K562 (cell line): ENCODE results near the gene HAPSTR1.

Source experiments
- ARNT ChIP-seq, 2 experiments: fragments of 450-650 bp; IDR thresholded peaks; 2 replicates each; pipeline ENCODE4 v1.6.1; 2016; ENCODE audit warnings: mild to moderate bottlenecking in 1 of 2
- CEBPB ChIP-seq: fragments of 450-650 bp; IDR thresholded peaks from 2 replicates; pipeline ENCODE4 v1.6.1; 2016; ENCODE audit warnings: missing genetic modification characterization, missing compliant biosample characterization
- ELF4 ChIP-seq: fragments of 450-650 bp; formaldehyde crosslinking; IDR thresholded peaks from 2 replicates; pipeline ENCODE4 v1.4.0; 2022; ENCODE audit warnings: missing genetic modification characterization
- GATA2 ChIP-seq: sonication (generic); formaldehyde crosslinking; IDR thresholded peaks from 2 replicates; pipeline ENCODE4 v1.4.0; 2020; ENCODE audit warnings: mild to moderate bottlenecking, missing genetic modification reagents
- NCOA4 ChIP-seq: fragments of 450-650 bp; IDR thresholded peaks from 2 replicates; pipeline ENCODE4 v1.6.1; 2018; ENCODE audit warnings: mild to moderate bottlenecking; ENCODE audit not compliant: partially characterized antibody
- RAD21 ChIP-seq, 2 experiments: fragments of 250-450 bp in 1 of 2; fragments of 450-650 bp in 1 of 2; sonication (Bioruptor Pico) in 1 of 2; formaldehyde crosslinking in 1 of 2; IDR thresholded peaks in 1 of 2; conservative IDR thresholded peaks in 1 of 2; 2 replicates each; pipeline versions ENCODE4 v1.4.0 to v1.8.0; 2020 to 2022; ENCODE audit warnings: mild to moderate bottlenecking in 2 of 2, moderate library complexity in 1 of 2
- TCF7 ChIP-seq: sonication (generic); IDR thresholded peaks from 2 replicates; pipeline ENCODE4 v1.6.1; 2016; ENCODE audit warnings: antibody characterized with exemption, borderline replicate concordance
- ZNF174 ChIP-seq: fragments of 250-450 bp; sonication (Bioruptor Pico); IDR thresholded peaks from 2 replicates; pipeline ENCODE4 v1.4.0; 2020; ENCODE audit warnings: mild to moderate bottlenecking
- ZNF232 ChIP-seq: sonication (generic); formaldehyde crosslinking; IDR thresholded peaks from 2 replicates; pipeline ENCODE4 v1.8.0; 2022; ENCODE audit warnings: mild to moderate bottlenecking, missing genetic modification reagents
- TF ChIP-seq, protein P1 (sequence below): sonication (generic); formaldehyde crosslinking; IDR thresholded peaks from 2 replicates; pipeline ENCODE4 v1.8.0; 2022; ENCODE audit warnings: missing genetic modification reagents, mild to moderate bottlenecking, borderline replicate concordance
- TF ChIP-seq, protein P2 (sequence below), 2 experiments: IDR thresholded peaks; 2 replicates each; pipeline ENCODE4 v1.6.1; 2011; ENCODE audit warnings: borderline replicate concordance in 1 of 2, control low read depth in 1 of 2, low read depth in 1 of 2, low read length in 1 of 2, mild to moderate bottlenecking in 1 of 2, mixed read lengths in 1 of 2, moderate library complexity in 1 of 2; ENCODE audit not compliant: insufficient read depth in 1 of 2, insufficient read length in 1 of 2, poor library complexity in 1 of 2, severe bottlenecking in 1 of 2; ENCODE audit errors: extremely low read depth in 1 of 2
- TF ChIP-seq, protein P3 (sequence below): fragments of 250-450 bp; sonication (Bioruptor Pico); IDR thresholded peaks from 2 replicates; pipeline ENCODE4 v1.8.0; 2022; ENCODE audit warnings: inconsistent platforms, mild to moderate bottlenecking, moderate library complexity, borderline replicate concordance
- TF ChIP-seq, protein P4 (sequence below): fragments of 250-450 bp; sonication (Bioruptor Pico); IDR thresholded peaks from 2 replicates; pipeline ENCODE4 v1.5.0; 2021
- TF ChIP-seq, protein P5 (sequence below), 3 experiments: IDR thresholded peaks in 2 of 3; conservative IDR thresholded peaks in 1 of 3; 2 replicates each; pipeline ENCODE4 v1.5.1; 2011 to 2012; ENCODE audit warnings: low read length in 3 of 3, mild to moderate bottlenecking in 3 of 3, control low read depth in 2 of 3, improper control_type of control experiment in 1 of 3, inconsistent platforms in 1 of 3, low read depth in 1 of 3, mixed read lengths in 1 of 3, moderate library complexity in 1 of 3; ENCODE audit not compliant: insufficient read depth in 2 of 3

DNA sequence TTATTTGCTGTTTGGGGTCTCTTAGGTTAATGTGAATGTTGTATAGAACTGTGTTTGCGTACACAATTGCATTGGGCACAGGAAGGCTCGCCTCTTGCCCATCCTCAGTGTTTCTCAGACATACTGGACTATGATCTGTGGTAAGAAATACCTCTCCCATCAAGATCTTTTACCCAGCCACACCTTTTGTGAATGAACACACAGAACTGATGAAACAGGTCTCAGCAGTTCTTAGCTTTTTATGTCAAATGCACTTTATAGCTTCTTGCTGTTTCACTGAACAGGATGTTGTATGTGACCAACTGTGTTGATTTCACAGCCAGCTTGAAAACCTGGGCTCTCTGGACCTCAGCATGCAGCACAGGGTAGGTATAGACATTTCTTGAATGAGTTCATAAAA is 31.5 kb downstream of the HAPSTR1 start:
- TF ChIP-seq ZNF174 (CRISPR knock-in tag) = no peak
- no peak for TF ChIP-seq TCF7
- TF ChIP-seq NCOA4 = no peak
- TF ChIP-seq RAD21 (CRISPR knock-in tag; conservative IDR thresholded peaks at IDR 0.05 in 1 of 2, IDR thresholded peaks at IDR 0.05 in 1 of 2) = no peak
- TF ChIP-seq ZNF232 = no peak
- TF ChIP-seq ELF4 (CRISPR knock-in tag) = no peak
- TF ChIP-seq, protein P1, sequence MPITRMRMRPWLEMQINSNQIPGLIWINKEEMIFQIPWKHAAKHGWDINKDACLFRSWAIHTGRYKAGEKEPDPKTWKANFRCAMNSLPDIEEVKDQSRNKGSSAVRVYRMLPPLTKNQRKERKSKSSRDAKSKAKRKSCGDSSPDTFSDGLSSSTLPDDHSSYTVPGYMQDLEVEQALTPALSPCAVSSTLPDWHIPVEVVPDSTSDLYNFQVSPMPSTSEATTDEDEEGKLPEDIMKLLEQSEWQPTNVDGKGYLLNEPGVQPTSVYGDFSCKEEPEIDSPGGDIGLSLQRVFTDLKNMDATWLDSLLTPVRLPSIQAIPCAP (CRISPR knock-in tag) = no peak
- TF ChIP-seq, protein P2, sequence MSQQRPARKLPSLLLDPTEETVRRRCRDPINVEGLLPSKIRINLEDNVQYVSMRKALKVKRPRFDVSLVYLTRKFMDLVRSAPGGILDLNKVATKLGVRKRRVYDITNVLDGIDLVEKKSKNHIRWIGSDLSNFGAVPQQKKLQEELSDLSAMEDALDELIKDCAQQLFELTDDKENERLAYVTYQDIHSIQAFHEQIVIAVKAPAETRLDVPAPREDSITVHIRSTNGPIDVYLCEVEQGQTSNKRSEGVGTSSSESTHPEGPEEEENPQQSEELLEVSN (IDR thresholded peaks at IDR 0.05; ENCODE audit: borderline replicate concordance in 1 of 2, extremely low read depth in 1 of 2, insufficient read depth in 1 of 2, insufficient read length in 1 of 2, low read depth in 1 of 2, low read length in 1 of 2, poor library complexity in 1 of 2, severe bottlenecking in 1 of 2) = no peak
- TF ChIP-seq, protein P3, sequence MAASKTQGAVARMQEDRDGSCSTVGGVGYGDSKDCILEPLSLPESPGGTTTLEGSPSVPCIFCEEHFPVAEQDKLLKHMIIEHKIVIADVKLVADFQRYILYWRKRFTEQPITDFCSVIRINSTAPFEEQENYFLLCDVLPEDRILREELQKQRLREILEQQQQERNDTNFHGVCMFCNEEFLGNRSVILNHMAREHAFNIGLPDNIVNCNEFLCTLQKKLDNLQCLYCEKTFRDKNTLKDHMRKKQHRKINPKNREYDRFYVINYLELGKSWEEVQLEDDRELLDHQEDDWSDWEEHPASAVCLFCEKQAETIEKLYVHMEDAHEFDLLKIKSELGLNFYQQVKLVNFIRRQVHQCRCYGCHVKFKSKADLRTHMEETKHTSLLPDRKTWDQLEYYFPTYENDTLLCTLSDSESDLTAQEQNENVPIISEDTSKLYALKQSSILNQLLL (CRISPR knock-in tag) = no peak
- TF ChIP-seq, protein P4, sequence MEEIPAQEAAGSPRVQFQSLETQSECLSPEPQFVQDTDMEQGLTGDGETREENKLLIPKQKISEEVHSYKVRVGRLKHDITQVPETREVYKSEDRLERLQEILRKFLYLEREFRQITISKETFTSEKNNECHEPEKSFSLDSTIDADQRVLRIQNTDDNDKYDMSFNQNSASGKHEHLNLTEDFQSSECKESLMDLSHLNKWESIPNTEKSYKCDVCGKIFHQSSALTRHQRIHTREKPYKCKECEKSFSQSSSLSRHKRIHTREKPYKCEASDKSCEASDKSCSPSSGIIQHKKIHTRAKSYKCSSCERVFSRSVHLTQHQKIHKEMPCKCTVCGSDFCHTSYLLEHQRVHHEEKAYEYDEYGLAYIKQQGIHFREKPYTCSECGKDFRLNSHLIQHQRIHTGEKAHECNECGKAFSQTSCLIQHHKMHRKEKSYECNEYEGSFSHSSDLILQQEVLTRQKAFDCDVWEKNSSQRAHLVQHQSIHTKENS (CRISPR knock-in tag) = no peak
- TF ChIP-seq GATA2 (CRISPR knock-in tag) = no peak
- TF ChIP-seq, protein P5, sequence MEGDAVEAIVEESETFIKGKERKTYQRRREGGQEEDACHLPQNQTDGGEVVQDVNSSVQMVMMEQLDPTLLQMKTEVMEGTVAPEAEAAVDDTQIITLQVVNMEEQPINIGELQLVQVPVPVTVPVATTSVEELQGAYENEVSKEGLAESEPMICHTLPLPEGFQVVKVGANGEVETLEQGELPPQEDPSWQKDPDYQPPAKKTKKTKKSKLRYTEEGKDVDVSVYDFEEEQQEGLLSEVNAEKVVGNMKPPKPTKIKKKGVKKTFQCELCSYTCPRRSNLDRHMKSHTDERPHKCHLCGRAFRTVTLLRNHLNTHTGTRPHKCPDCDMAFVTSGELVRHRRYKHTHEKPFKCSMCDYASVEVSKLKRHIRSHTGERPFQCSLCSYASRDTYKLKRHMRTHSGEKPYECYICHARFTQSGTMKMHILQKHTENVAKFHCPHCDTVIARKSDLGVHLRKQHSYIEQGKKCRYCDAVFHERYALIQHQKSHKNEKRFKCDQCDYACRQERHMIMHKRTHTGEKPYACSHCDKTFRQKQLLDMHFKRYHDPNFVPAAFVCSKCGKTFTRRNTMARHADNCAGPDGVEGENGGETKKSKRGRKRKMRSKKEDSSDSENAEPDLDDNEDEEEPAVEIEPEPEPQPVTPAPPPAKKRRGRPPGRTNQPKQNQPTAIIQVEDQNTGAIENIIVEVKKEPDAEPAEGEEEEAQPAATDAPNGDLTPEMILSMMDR (IDR thresholded peaks at IDR 0.05 in 2 of 3, conservative IDR thresholded peaks at IDR 0.05 in 1 of 3; ENCODE audit: insufficient read depth in 2 of 3, low read depth in 1 of 3, low read length in 3 of 3) = no peak
- no peak for TF ChIP-seq ARNT (IDR thresholded peaks at IDR 0.05)
- TF ChIP-seq CEBPB (tag) = no peak
